ENCODE measurements around the gene PDK3.

PDK3 gene

DNA sequence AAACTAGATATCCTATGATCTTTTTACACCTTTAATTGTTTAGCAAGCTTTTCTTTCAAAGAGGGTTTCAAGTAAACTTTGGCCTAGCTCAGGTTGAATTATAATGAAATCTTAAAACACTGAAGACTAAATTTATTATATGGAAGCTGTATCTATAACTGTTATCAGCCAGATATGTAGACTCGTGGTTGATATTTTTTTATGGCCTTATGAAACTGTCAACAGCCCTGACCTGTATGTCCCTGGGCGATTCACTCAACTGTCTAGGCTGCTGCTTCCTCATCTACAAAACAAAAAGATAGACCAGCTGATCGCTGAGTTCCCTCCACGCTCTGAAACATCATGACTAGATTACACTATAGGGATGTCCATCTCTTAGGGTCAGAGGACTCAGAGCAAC, 21.2 kb upstream of the PDK3 start:
- Histone ChIP-seq H3K27me3 (ENCODE audit: control insufficient read depth, insufficient read depth, low read length) (no peaks in the 10 kb centered on the region), H3K4me3 (ENCODE audit: low read length) (no peak overlapping the region), H3K27ac (ENCODE audit: low read length) (no peak overlapping the region), H3K36me3 (ENCODE audit: control insufficient read depth, insufficient read depth, low read length) (no peaks in the 10 kb centered on the region), H3K4me1 (ENCODE audit: control insufficient read depth, insufficient read depth, low read length) (no peaks in the 10 kb centered on the region), H3K9me3 (ENCODE audit: control insufficient read depth, insufficient read depth, low read length) (no peaks in the 10 kb centered on the region)
- WGBS (ENCODE audit: insufficient coverage, insufficient read length): no CpG with 5 or more reads among the region's 4 CpGs
- no peak for DNase-seq (ENCODE audit: low read depth, low spot score)

GRCh38 chrX:24444645-24445044, 20.4 kb upstream of the PDK3 start:
- no peaks in the 10 kb centered on the region for H3K9me3 ChIP-seq (ENCODE audit: control insufficient read depth, insufficient read depth, low read length)
- H3K27me3 ChIP-seq (ENCODE audit: control insufficient read depth, insufficient read depth, low read length): no peaks in the 10 kb centered on the region
- WGBS (ENCODE audit: insufficient coverage, insufficient read length): no CpG with 5 or more reads among the region's 4 CpGs
- H3K27ac ChIP-seq (ENCODE audit: low read length): no peak overlapping the region
- no peaks in the 10 kb centered on the region for H3K36me3 ChIP-seq (ENCODE audit: control insufficient read depth, insufficient read depth, low read length)
- H3K4me3 ChIP-seq (ENCODE audit: low read length): no peak overlapping the region
- H3K4me1 ChIP-seq (ENCODE audit: control insufficient read depth, insufficient read depth, low read length): no peaks in the 10 kb centered on the region
- no peak for DNase-seq (ENCODE audit: low read depth, low spot score)

GRCh38 chrX:24448762-24449250, 16.3 kb upstream of the PDK3 start:
- H3K4me1 ChIP-seq (ENCODE audit: control insufficient read depth, insufficient read depth, low read length): no peaks in the 10 kb centered on the region
- H3K27ac ChIP-seq (ENCODE audit: low read length): no peak overlapping the region
- H3K36me3 ChIP-seq (ENCODE audit: control insufficient read depth, insufficient read depth, low read length): no peaks in the 10 kb centered on the region
- DNase-seq (ENCODE audit: low read depth, low spot score): no peak
- no peaks in the 10 kb centered on the region for H3K9me3 ChIP-seq (ENCODE audit: control insufficient read depth, insufficient read depth, low read length)
- no CpG with 5 or more reads among the region's 3 CpGs for WGBS (ENCODE audit: insufficient coverage, insufficient read length)
- H3K27me3 ChIP-seq (ENCODE audit: control insufficient read depth, insufficient read depth, low read length): no peaks in the 10 kb centered on the region
- no peak overlapping the region for H3K4me3 ChIP-seq (ENCODE audit: low read length)

- WGBS (ENCODE audit: insufficient coverage, insufficient read length): no CpG with 5 or more reads among the region's 3 CpGs
- Histone ChIP-seq H3K36me3 (ENCODE audit: control insufficient read depth, insufficient read depth, low read length) (no peaks in the 10 kb centered on the region), H3K9me3 (ENCODE audit: control insufficient read depth, insufficient read depth, low read length) (no peaks in the 10 kb centered on the region), H3K27ac (ENCODE audit: low read length) (no peak overlapping the region), H3K4me3 (ENCODE audit: low read length) (no peak overlapping the region), H3K4me1 (ENCODE audit: control insufficient read depth, insufficient read depth, low read length) (no peaks in the 10 kb centered on the region), H3K27me3 (ENCODE audit: control insufficient read depth, insufficient read depth, low read length) (no peaks in the 10 kb centered on the region)
- DNase-seq (ENCODE audit: low read depth, low spot score): no peak
These were observed 2.0 kb upstream of the PDK3 start for GRCh38 chrX:24463077-24463476.

- no peaks in the 10 kb centered on the region for H3K4me1 ChIP-seq (ENCODE audit: control insufficient read depth, insufficient read depth, low read length)
- H3K27me3 ChIP-seq (ENCODE audit: control insufficient read depth, insufficient read depth, low read length): no peaks in the 10 kb centered on the region
- H3K4me3 ChIP-seq (ENCODE audit: low read length): peak overlapping the region; percentile 26; the same call in 1 of the 2 replicates
- DNase-seq (ENCODE audit: low read depth, low spot score): no peak
- no peaks in the 10 kb centered on the region for H3K36me3 ChIP-seq (ENCODE audit: control insufficient read depth, insufficient read depth, low read length)
- H3K27ac ChIP-seq (ENCODE audit: low read length): no peak overlapping the region
- no CpG with 5 or more reads among the region's 5 CpGs for WGBS (ENCODE audit: insufficient coverage, insufficient read length)
- H3K9me3 ChIP-seq (ENCODE audit: control insufficient read depth, insufficient read depth, low read length): no peaks in the 10 kb centered on the region
These were observed 619 bp upstream of the PDK3 start for GRCh38 chrX:24464498-24464835.

DNA sequence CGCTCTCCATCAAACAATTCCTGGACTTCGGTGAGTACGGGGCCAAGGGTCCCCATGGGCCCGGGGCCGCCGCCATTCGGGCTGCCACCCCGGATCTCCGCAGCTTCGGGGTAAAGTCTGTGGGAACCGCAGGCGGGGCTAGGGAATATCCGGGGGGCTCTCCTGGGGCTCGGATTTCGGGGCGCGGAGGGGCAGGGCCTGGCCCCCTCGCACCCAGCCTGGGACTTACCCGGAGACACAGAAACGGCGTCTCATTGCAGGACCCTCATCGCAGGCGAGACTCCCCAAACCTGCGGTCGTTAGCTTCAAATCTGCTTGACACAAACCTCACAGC, 413 bp downstream of the PDK3 start:
- Histone ChIP-seq H3K27me3 (ENCODE audit: control insufficient read depth, insufficient read depth, low read length) (no peaks in the 10 kb centered on the region), H3K36me3 (ENCODE audit: control insufficient read depth, insufficient read depth, low read length) (no peaks in the 10 kb centered on the region), H3K4me3 (ENCODE audit: low read length) (peak overlapping the region; percentile 79), H3K9me3 (ENCODE audit: control insufficient read depth, insufficient read depth, low read length) (no peaks in the 10 kb centered on the region), H3K4me1 (ENCODE audit: control insufficient read depth, insufficient read depth, low read length) (no peaks in the 10 kb centered on the region), H3K27ac (ENCODE audit: low read length) (no peak overlapping the region)
- WGBS (ENCODE audit: insufficient coverage, insufficient read length): no CpG with 5 or more reads among the region's 25 CpGs
- DNase-seq (ENCODE audit: low read depth, low spot score): no peak

- Histone ChIP-seq H3K36me3 (ENCODE audit: control insufficient read depth, insufficient read depth, low read length) (no peaks in the 10 kb centered on the region), H3K27me3 (ENCODE audit: control insufficient read depth, insufficient read depth, low read length) (no peaks in the 10 kb centered on the region), H3K4me1 (ENCODE audit: control insufficient read depth, insufficient read depth, low read length) (no peaks in the 10 kb centered on the region), H3K27ac (ENCODE audit: low read length) (no peak overlapping the region), H3K4me3 (ENCODE audit: low read length) (no peak overlapping the region; the same call in 1 of the 2 replicates), H3K9me3 (ENCODE audit: control insufficient read depth, insufficient read depth, low read length) (no peaks in the 10 kb centered on the region)
- WGBS (ENCODE audit: insufficient coverage, insufficient read length): no CpG with 5 or more reads among the region's 11 CpGs
- no peak for DNase-seq (ENCODE audit: low read depth, low spot score)
These were observed 939 bp downstream of the PDK3 start for GRCh38 chrX:24466025-24466424.

DNA sequence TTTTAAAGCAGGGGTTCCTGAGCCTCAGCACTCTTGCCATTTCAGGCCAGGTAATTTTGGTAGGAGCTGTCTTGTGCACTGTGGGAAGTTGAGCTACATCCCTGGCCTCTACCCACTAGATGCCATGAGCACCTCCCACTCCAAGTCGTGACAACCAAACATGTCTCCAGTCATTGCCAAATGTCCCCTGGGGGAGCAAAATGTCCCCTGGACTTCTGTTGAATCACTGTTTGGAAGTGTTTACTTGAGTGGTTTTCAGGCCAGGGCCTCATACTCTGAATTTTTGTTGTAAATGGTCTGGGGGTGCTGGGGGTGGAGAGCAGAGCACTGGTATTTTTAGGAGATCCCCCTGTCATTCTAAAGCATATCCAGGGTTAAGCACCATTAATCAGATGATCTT, 3.2 kb downstream of the PDK3 start:
- WGBS (ENCODE audit: insufficient coverage, insufficient read length): no CpG with 5 or more reads among the region's 1 CpG
- no peak overlapping the region for H3K4me3 ChIP-seq (ENCODE audit: low read length)
- DNase-seq (ENCODE audit: low read depth, low spot score): no peak
- no peak overlapping the region for H3K27ac ChIP-seq (ENCODE audit: low read length)
- no peaks in the 10 kb centered on the region for H3K9me3 ChIP-seq (ENCODE audit: control insufficient read depth, insufficient read depth, low read length)
- no peaks in the 10 kb centered on the region for H3K4me1 ChIP-seq (ENCODE audit: control insufficient read depth, insufficient read depth, low read length)
- no peaks in the 10 kb centered on the region for H3K36me3 ChIP-seq (ENCODE audit: control insufficient read depth, insufficient read depth, low read length)
- H3K27me3 ChIP-seq (ENCODE audit: control insufficient read depth, insufficient read depth, low read length): no peaks in the 10 kb centered on the region

GRCh38 chrX:24471808-24472207, 6.7 kb downstream of the PDK3 start:
- Histone ChIP-seq H3K36me3 (ENCODE audit: control insufficient read depth, insufficient read depth, low read length) (no peaks in the 10 kb centered on the region), H3K9me3 (ENCODE audit: control insufficient read depth, insufficient read depth, low read length) (no peaks in the 10 kb centered on the region), H3K4me3 (ENCODE audit: low read length) (no peak overlapping the region), H3K27ac (ENCODE audit: low read length) (no peak overlapping the region), H3K4me1 (ENCODE audit: control insufficient read depth, insufficient read depth, low read length) (no peaks in the 10 kb centered on the region), H3K27me3 (ENCODE audit: control insufficient read depth, insufficient read depth, low read length) (no peaks in the 10 kb centered on the region)
- WGBS (ENCODE audit: insufficient coverage, insufficient read length): no CpG with 5 or more reads among the region's 2 CpGs
- no peak for DNase-seq (ENCODE audit: low read depth, low spot score)

- 100% methylated on average over 1 of the region's 6 CpGs for WGBS (ENCODE audit: insufficient coverage, insufficient read length)
- Histone ChIP-seq H3K36me3 (ENCODE audit: control insufficient read depth, insufficient read depth, low read length) (no peaks in the 10 kb centered on the region), H3K27me3 (ENCODE audit: control insufficient read depth, insufficient read depth, low read length) (no peaks in the 10 kb centered on the region), H3K4me1 (ENCODE audit: control insufficient read depth, insufficient read depth, low read length) (no peaks in the 10 kb centered on the region), H3K27ac (ENCODE audit: low read length) (no peak overlapping the region), H3K4me3 (ENCODE audit: low read length) (no peak overlapping the region), H3K9me3 (ENCODE audit: control insufficient read depth, insufficient read depth, low read length) (no peaks in the 10 kb centered on the region)
- DNase-seq (ENCODE audit: low read depth, low spot score): no peak
These were observed 10.4 kb downstream of the PDK3 start for GRCh38 chrX:24475480-24475879.

DNA sequence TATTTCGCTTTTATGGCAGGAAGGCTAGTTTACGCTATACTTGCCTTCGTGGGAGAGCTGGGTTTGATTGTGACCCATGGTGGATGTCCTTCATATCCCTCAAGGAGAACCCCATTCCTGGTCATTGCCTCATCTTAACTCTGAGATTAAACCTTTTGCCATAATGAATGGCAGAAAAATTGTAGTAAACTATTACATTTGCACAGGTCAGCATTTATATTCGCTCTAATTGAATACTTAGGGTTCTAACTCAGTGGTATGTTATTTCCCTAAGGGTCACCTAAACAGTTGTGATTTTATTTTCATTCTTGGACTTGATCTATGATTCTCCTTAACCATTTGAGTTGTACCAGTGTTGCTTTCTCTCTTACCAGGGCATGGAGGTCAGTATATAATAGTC, 13.4 kb downstream of the PDK3 start:
- Histone ChIP-seq H3K27me3 (ENCODE audit: control insufficient read depth, insufficient read depth, low read length) (no peaks in the 10 kb centered on the region), H3K4me3 (ENCODE audit: low read length) (no peak overlapping the region), H3K9me3 (ENCODE audit: control insufficient read depth, insufficient read depth, low read length) (no peaks in the 10 kb centered on the region), H3K36me3 (ENCODE audit: control insufficient read depth, insufficient read depth, low read length) (no peaks in the 10 kb centered on the region), H3K27ac (ENCODE audit: low read length) (no peak overlapping the region), H3K4me1 (ENCODE audit: control insufficient read depth, insufficient read depth, low read length) (no peaks in the 10 kb centered on the region)
- WGBS (ENCODE audit: insufficient coverage, insufficient read length): no CpG with 5 or more reads among the region's 4 CpGs
- no peak for DNase-seq (ENCODE audit: low read depth, low spot score)

All from iPS DF 6.9 (cell line).